ENCODE results near the gene ATP13A3. TPM values are rescaled to one million over a fixed set of nuclear protein-coding genes. Genes with fewer than 3 reads are reported as not detected.

The ATP13A3 gene
- total and polyA plus RNA-seq, 2 donors (not counting 1 experiment from before 2014, with no cell fraction given), result 6.1 to 61.1 TPM

DNA sequence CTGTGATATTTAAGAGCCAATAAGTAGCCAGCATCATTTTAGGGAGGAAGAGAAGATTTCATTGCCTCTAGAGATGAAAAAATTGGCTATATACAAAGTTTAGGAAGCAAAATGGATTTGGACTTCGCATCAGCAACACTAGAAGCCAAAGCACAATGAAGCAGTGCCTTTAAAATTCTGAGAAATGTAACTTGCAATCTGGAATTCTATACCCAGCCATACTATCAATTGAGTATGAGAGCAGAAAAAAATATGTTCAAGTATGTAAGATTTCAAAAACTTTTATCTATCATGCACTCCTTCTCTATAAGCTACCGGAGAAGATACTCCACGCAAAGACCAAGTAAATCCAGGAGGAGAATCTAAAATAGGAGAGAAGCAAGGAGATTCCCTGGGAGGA lies 47.4 kb upstream of the ATP13A3 start:
- Histone ChIP-seq H3K4me2 (replicated peaks; ENCODE audit: low read depth, low read length, poor library complexity, severe bottlenecking) (no peak overlapping the region), H2AFZ (ENCODE audit: insufficient read depth, low read depth, low read length, poor library complexity, severe bottlenecking) (no peak overlapping the region), H3K79me2 (ENCODE audit: control insufficient read depth, insufficient read depth, low read length) (no peaks in the 10 kb centered on the region), H3K9me3 (ENCODE audit: control extremely low read depth in 1 of 3, control insufficient read depth in 2 of 3, insufficient read depth in 1 of 3, low read length in 2 of 3) (peaks cover 6 to 15% (median 10%) of the 10 kb centered on the region in 3 donors), H3K4me1 (ENCODE audit: control insufficient read depth in 2 of 2, insufficient read depth in 2 of 2, low read length in 2 of 2) (no peaks in the 10 kb centered on the region), H3K4me3 (ENCODE audit: control extremely low read depth in 1 of 5, extremely low read depth in 1 of 5, insufficient read depth in 1 of 5, low read depth in 2 of 5, low read length in 4 of 5) (no peak overlapping the region), H3K36me3 (replicated peaks in 1 of 2; ENCODE audit: control extremely low read depth in 1 of 2, control insufficient read depth in 1 of 2, extremely low read depth in 1 of 2, insufficient read depth in 2 of 2, low read length in 1 of 2) (no peaks in the 10 kb centered on the region), H3K9ac (ENCODE audit: low read length) (no peak overlapping the region), H3K27ac (ENCODE audit: low read length in 2 of 2) (no peak overlapping the region), H3K27me3 (replicated peaks in 1 of 4; ENCODE audit: control extremely low read depth in 1 of 4, control insufficient read depth in 3 of 4, insufficient read depth in 4 of 4, low read length in 3 of 4) (no peaks in the 10 kb centered on the region), H4K20me1 (ENCODE audit: control insufficient read depth, insufficient read depth, low read length, poor library complexity, severe bottlenecking) (no peaks in the 10 kb centered on the region)
- Mint-ChIP-seq H3K27me3 (peaks cover 3% of the 10 kb centered on the region), H3K9me3 (ENCODE audit: insufficient read depth) (peaks cover 12% of the 10 kb centered on the region), H3K27ac (no peak overlapping the region), H3K4me3 (no peak overlapping the region), H3K4me1 (no peaks in the 10 kb centered on the region)
- ChIA-PET POLR2A (no interaction called here), CTCF (no interaction called here)
- no peak for DNase-seq
- ATAC-seq (ENCODE audit: low read depth), result no peak
- no CpG with 5 or more reads among the region's 3 CpGs for WGBS (ENCODE audit: insufficient coverage)
- TF ChIP-seq, protein P1, sequence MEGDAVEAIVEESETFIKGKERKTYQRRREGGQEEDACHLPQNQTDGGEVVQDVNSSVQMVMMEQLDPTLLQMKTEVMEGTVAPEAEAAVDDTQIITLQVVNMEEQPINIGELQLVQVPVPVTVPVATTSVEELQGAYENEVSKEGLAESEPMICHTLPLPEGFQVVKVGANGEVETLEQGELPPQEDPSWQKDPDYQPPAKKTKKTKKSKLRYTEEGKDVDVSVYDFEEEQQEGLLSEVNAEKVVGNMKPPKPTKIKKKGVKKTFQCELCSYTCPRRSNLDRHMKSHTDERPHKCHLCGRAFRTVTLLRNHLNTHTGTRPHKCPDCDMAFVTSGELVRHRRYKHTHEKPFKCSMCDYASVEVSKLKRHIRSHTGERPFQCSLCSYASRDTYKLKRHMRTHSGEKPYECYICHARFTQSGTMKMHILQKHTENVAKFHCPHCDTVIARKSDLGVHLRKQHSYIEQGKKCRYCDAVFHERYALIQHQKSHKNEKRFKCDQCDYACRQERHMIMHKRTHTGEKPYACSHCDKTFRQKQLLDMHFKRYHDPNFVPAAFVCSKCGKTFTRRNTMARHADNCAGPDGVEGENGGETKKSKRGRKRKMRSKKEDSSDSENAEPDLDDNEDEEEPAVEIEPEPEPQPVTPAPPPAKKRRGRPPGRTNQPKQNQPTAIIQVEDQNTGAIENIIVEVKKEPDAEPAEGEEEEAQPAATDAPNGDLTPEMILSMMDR (IDR thresholded peaks at IDR 0.05), result no peak
- no peak for TF ChIP-seq EZH2 (IDR thresholded peaks at IDR 0.05; ENCODE audit: borderline replicate concordance, insufficient read depth, low read depth, low read length, poor library complexity, severe bottlenecking)
- intact Hi-C loops (cut with micrococcal nuclease), result no loop called here

DNA sequence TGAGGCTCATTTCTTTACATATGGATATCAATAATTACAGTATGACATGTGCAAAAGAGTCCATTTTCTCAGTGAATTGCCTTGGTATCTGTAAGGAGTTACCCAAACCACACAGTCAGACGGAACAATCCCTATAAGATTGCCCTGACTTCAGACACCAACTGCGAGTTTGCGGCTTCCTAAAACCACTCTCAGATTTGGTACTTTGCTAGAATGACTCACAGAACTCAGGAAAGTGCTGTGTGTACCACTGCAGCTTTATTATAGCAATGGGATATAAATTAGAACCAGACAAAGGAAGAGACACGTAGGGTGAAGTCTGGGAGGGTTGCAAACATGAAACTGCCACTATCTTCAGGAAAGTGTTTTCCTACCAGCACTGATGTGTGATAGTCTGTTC lies 45.8 kb upstream of the ATP13A3 start:
- Mint-ChIP-seq H3K9me3 (ENCODE audit: insufficient read depth) (peaks cover 12% of the 10 kb centered on the region), H3K4me3 (no peak overlapping the region), H3K4me1 (no peaks in the 10 kb centered on the region), H3K27me3 (peaks cover 3% of the 10 kb centered on the region), H3K27ac (no peak overlapping the region)
- DNase-seq (no peak), ATAC-seq (ENCODE audit: low read depth) (no peak)
- CTCF ChIA-PET, result no interaction called here
- Histone ChIP-seq H4K20me1 (ENCODE audit: control insufficient read depth, insufficient read depth, low read length, poor library complexity, severe bottlenecking) (no peaks in the 10 kb centered on the region), H3K4me1 (ENCODE audit: control insufficient read depth in 2 of 2, insufficient read depth in 2 of 2, low read length in 2 of 2) (no peaks in the 10 kb centered on the region), H3K9ac (ENCODE audit: low read length) (no peak overlapping the region), H3K36me3 (replicated peaks in 1 of 2; ENCODE audit: control extremely low read depth in 1 of 2, control insufficient read depth in 1 of 2, extremely low read depth in 1 of 2, insufficient read depth in 2 of 2, low read length in 1 of 2) (no peaks in the 10 kb centered on the region), H3K79me2 (ENCODE audit: control insufficient read depth, insufficient read depth, low read length) (no peaks in the 10 kb centered on the region), H3K4me3 (ENCODE audit: control extremely low read depth in 1 of 5, extremely low read depth in 1 of 5, insufficient read depth in 1 of 5, low read depth in 2 of 5, low read length in 4 of 5) (no peak overlapping the region), H3K9me3 (ENCODE audit: control extremely low read depth in 1 of 3, control insufficient read depth in 2 of 3, insufficient read depth in 1 of 3, low read length in 2 of 3) (peaks cover 6 to 16% (median 10%) of the 10 kb centered on the region in 3 donors), H3K27ac (ENCODE audit: low read length in 2 of 2) (no peak overlapping the region), H2AFZ (ENCODE audit: insufficient read depth, low read depth, low read length, poor library complexity, severe bottlenecking) (no peak overlapping the region), H3K27me3 (replicated peaks in 1 of 4; ENCODE audit: control extremely low read depth in 1 of 4, control insufficient read depth in 3 of 4, insufficient read depth in 4 of 4, low read length in 3 of 4) (peaks cover 0 to 3% (median 0%) of the 10 kb centered on the region in 4 experiments), H3K4me2 (replicated peaks; ENCODE audit: low read depth, low read length, poor library complexity, severe bottlenecking) (no peak overlapping the region)
- intact Hi-C loops (cut with micrococcal nuclease), result no loop called here
- TF ChIP-seq EZH2 (IDR thresholded peaks at IDR 0.05; ENCODE audit: borderline replicate concordance, insufficient read depth, low read depth, low read length, poor library complexity, severe bottlenecking), result no peak
- TF ChIP-seq, protein P1 (IDR thresholded peaks at IDR 0.05), result no peak
- POLR2A ChIA-PET, result no interaction called here
- 40% methylated on average over 3 of the region's 4 CpGs for WGBS (ENCODE audit: insufficient coverage)

All from B cell (primary cell).